Glutamatergic neuron (in vitro differentiated cells): ENCODE data around the gene SPO11. TPM values are rescaled to one million over a fixed set of nuclear protein-coding genes. Genes with fewer than 3 reads are reported as not detected.

Source experiments
- DNase-seq: peaks from one replicate; pipeline ENCODE4 v3.0.0; 2022
- H3K27ac Mint-ChIP-seq: one replicate; pipeline ENCODE4 v1.8.0; 2020; ENCODE audit warnings: mild to moderate bottlenecking, mixed read lengths, inconsistent platforms; ENCODE audit not compliant: unreplicated experiment
- H3K27me3 Mint-ChIP-seq: one replicate; pipeline ENCODE4 v1.8.0; 2020; ENCODE audit warnings: mild to moderate bottlenecking, moderate library complexity, mixed read lengths, inconsistent platforms; ENCODE audit not compliant: unreplicated experiment
- H3K36me3 Mint-ChIP-seq: one replicate; pipeline ENCODE4 v1.8.0; 2020; ENCODE audit warnings: mild to moderate bottlenecking, mixed read lengths, inconsistent platforms; ENCODE audit not compliant: unreplicated experiment
- H3K4me1 Mint-ChIP-seq: one replicate; pipeline ENCODE4 v1.8.0; 2020; ENCODE audit warnings: mild to moderate bottlenecking, low read depth, mixed read lengths, inconsistent platforms; ENCODE audit not compliant: unreplicated experiment
- H3K4me3 Mint-ChIP-seq: one replicate; pipeline ENCODE4 v1.8.0; 2020; ENCODE audit warnings: mild to moderate bottlenecking, mixed read lengths, inconsistent platforms; ENCODE audit not compliant: unreplicated experiment
- H3K9me3 Mint-ChIP-seq: one replicate; pipeline ENCODE4 v1.8.0; 2020; ENCODE audit warnings: mild to moderate bottlenecking, moderate library complexity, mixed read lengths, inconsistent platforms; ENCODE audit not compliant: unreplicated experiment
- total RNA-seq: library from RNA; stranded (reverse); fragmentation: NEBNext Ultra II Directional; extraction: Animal tissue kit (Norgen Biotek cat#: 25700); gene quantifications from one replicate; pipeline ENCODE4 v1.2.1, GENCODE V29; 2021; ENCODE audit not compliant: unreplicated experiment
- TF ChIP-seq, protein P1 (sequence below): fragments of 200-600 bp; sonication (generic); IDR thresholded peaks from one replicate; pipeline ENCODE4 v1.5.0; 2021; ENCODE audit not compliant: partially characterized antibody, unreplicated experiment

The SPO11 gene
- total RNA-seq, 1 donor from 2014 or later, result not detected

DNA sequence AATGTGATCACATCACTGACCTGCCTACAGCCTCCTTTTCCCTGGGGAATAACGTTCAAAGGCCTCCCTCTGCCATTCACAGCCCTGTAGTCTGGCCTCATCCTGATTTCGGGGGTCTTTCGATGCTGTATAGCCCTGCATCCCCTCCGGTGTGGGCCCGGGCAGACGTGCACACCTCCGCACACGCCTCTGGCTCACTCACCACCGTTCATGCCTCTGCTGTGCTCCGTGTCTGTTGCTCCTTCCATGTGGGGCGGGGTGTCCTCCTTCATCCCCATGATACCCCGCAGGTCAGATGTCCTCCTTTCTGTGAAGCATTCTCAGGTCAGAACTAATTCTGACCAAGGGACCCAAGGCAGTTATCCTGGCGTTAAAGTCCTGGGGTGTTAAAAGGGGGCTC lies 47.7 kb downstream of the SPO11 start:
- H3K36me3 Mint-ChIP-seq, result no peaks in the 10 kb centered on the region
- H3K4me3 Mint-ChIP-seq, result no peak overlapping the region
- no peak overlapping the region for H3K27ac Mint-ChIP-seq
- TF ChIP-seq, protein P1, sequence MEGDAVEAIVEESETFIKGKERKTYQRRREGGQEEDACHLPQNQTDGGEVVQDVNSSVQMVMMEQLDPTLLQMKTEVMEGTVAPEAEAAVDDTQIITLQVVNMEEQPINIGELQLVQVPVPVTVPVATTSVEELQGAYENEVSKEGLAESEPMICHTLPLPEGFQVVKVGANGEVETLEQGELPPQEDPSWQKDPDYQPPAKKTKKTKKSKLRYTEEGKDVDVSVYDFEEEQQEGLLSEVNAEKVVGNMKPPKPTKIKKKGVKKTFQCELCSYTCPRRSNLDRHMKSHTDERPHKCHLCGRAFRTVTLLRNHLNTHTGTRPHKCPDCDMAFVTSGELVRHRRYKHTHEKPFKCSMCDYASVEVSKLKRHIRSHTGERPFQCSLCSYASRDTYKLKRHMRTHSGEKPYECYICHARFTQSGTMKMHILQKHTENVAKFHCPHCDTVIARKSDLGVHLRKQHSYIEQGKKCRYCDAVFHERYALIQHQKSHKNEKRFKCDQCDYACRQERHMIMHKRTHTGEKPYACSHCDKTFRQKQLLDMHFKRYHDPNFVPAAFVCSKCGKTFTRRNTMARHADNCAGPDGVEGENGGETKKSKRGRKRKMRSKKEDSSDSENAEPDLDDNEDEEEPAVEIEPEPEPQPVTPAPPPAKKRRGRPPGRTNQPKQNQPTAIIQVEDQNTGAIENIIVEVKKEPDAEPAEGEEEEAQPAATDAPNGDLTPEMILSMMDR, result no peak
- H3K27me3 Mint-ChIP-seq, result peaks cover 2% of the 10 kb centered on the region
- DNase-seq, result no peak
- H3K9me3 Mint-ChIP-seq, result no peaks in the 10 kb centered on the region
- no peaks in the 10 kb centered on the region for H3K4me1 Mint-ChIP-seq

DNA sequence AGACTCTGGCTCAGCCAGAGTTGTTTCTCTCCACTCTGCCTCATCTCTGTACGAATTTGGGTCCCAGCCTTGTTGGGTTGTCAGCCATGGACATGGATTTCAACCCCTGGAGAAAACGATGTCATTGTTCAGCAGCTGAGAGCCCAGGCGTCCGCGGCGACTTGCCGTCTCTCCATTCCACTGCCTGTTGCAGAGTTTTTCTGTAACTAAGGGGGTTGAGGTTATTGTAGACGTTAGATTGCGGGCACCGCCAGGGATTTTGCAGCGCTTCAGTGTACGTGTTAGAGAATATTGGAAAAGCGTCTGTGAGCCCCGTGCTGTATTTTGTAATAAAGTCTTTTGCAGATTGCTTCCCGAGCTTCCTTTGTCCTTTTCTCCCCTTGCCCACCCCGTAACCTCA lies 48.5 kb downstream of the SPO11 start:
- Mint-ChIP-seq H3K4me3 (no peak overlapping the region), H3K36me3 (no peaks in the 10 kb centered on the region), H3K9me3 (no peaks in the 10 kb centered on the region), H3K27me3 (peaks cover 2% of the 10 kb centered on the region), H3K4me1 (no peaks in the 10 kb centered on the region), H3K27ac (no peak overlapping the region)
- DNase-seq, result no peak
- TF ChIP-seq, protein P1, result no peak

DNA sequence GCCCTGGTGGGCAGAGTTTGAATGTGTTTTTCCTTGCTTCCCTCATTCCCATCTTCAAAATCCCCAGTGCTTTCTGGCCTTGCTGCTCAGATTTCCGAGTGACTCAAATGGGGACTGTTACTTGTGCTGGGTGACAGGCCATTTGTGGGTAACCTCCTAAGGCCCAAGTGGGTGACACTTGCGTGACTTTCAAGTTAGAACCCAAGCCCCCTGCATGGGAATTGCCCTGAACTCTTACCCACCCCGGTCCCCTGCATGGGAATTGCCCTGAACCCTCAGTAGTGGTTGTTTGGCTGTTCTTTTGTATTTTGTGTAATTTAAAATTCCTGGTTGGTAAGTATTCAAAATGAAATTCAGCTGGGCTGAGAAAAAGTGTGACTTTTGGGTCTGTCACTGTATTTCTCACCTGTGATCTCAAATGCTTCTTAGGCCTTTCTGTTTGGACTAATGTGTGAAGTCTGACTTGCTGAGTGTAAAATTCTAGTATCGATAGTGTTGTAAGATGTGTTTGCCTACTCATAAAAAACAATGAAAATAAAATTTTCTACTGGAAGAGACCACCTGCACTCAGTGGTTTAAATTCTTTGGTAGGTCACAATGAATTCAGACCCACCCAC lies 49.2 kb downstream of the SPO11 start:
- Mint-ChIP-seq H3K27ac (no peak overlapping the region), H3K4me1 (no peaks in the 10 kb centered on the region), H3K36me3 (no peaks in the 10 kb centered on the region), H3K9me3 (no peaks in the 10 kb centered on the region), H3K4me3 (no peak overlapping the region), H3K27me3 (peaks cover 2% of the 10 kb centered on the region)
- TF ChIP-seq, protein P1, result no peak
- no peak for DNase-seq

DNA sequence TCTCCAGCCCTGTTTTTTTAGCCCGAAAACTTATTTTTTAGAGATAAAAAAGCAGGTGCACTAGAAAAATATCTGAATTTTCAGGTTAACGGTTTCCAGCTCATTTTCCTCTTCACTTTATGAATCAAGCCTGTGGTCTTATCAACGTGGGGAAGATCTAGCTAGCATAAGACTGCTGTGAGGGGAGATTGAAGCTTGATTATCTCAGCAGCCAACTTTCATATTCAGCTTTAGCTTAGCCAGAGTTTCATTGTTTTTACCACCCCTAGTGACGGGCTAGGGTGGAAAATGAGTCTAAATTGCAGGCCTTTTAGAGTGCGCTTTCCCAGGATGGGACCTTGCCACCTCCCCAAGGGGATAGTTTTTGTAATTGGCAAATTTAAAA lies 49.7 kb downstream of the SPO11 start:
- Mint-ChIP-seq H3K36me3 (no peaks in the 10 kb centered on the region), H3K4me3 (no peak overlapping the region), H3K4me1 (no peaks in the 10 kb centered on the region), H3K27ac (peak overlapping the region; percentile 1), H3K9me3 (no peaks in the 10 kb centered on the region), H3K27me3 (peaks cover 2% of the 10 kb centered on the region)
- DNase-seq, result no peak
- TF ChIP-seq, protein P1, result no peak

DNA sequence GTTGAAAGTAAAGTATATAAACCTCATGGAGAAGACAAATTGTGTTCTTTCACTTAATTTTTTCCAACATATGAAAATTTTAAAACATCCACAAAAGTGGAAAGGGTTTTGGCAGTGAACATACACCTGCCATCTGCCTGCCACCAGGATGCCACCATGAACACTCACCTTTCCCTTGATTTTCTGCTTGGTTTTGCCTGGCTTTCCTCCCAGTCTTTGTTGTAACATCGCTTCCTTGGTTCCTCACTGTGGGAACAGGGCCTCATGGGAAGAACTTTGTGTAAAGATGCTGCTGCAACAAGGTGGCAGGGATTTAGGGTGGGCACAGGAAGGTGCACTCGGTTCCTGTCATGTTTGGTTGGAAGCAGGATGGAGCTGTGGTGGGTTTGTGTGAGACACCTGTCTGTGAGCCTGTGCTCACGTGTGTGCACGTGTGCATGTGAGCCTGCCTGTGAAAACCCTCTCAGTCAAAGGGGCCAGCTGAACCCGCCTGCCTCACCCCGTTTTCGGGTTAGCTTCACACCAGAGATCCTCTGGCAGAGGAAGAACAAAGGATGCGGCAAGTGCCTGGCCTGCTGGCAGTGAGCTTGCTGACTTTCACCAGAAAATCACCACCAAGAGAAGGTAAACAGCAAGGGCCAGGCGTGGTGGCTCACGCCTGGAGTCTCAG lies 50.6 kb downstream of the SPO11 start:
- no peak overlapping the region for H3K4me3 Mint-ChIP-seq
- no peak overlapping the region for H3K27ac Mint-ChIP-seq
- H3K4me1 Mint-ChIP-seq, result no peaks in the 10 kb centered on the region
- H3K27me3 Mint-ChIP-seq, result peaks cover 2% of the 10 kb centered on the region
- no peak for DNase-seq
- TF ChIP-seq, protein P1, result no peak
- no peaks in the 10 kb centered on the region for H3K36me3 Mint-ChIP-seq
- no peaks in the 10 kb centered on the region for H3K9me3 Mint-ChIP-seq
